HepG2 (cell line): ENCODE measurements around the gene SMPD3. TPM values are rescaled to one million over a fixed set of nuclear protein-coding genes. Genes with fewer than 3 reads are reported as not detected.

Source experiments
- ATAC-seq: fragments of 200-7000 bp; cut with Tn5 transposase; 3 replicates; pipeline ENCODE4 v1.9.1; 2020; ENCODE audit warnings: mild to moderate bottlenecking, moderate library complexity
- BruUV-seq: library from RNA; stranded (reverse); fragments of 400-500 nt; replicated peaks from 2 replicates; lab custom pipeline; 2021; lab: Mats Ljungman, UMichigan
- CTCF ChIA-PET: fragments of 300-600 bp; formaldehyde crosslinking; extraction: SDS; loops from one replicate; lab custom pipeline; 2021; ENCODE audit warnings: low total read pairs, inconsistent platforms, low intra/inter-chr PET ratio; lab: Yijun Ruan, JAX
- POLR2A ChIA-PET: fragments of 350-600 bp; sonication (Branson Sonifier 250); formaldehyde crosslinking; loops from one replicate; lab custom pipeline; 2020; ENCODE audit warnings: antibody characterized with exemption, inconsistent platforms; lab: Yijun Ruan, JAX
- DNase-seq: peaks from one replicate; pipeline ENCODE4 v3.0.0-alpha.2; 2015; ENCODE audit warnings: low spot score
- FAIRE-seq: peaks from 3 replicates; lab custom pipeline; 2011; peaks lifted over from hg19 to GRCh38; lab: Jason Lieb, UNC
- H2AFZ ChIP-seq: one replicate; pipeline ENCODE4 v1.6.1; 2011; ENCODE audit warnings: low read length, inconsistent platforms
- H3K27ac ChIP-seq: fragments of 300-600 bp; 3 replicates; pipeline ENCODE4 v1.8.0; 2011; ENCODE audit warnings: mixed run types, mild to moderate bottlenecking, mixed read lengths, low read length, inconsistent platforms; ENCODE audit not compliant: insufficient read depth; ENCODE audit errors: extremely low read length
- H3K27me3 ChIP-seq, 2 experiments: fragments of 200-600 bp in 1 of 2; 2 replicates in 1 of 2; 3 replicates in 1 of 2; pipeline versions ENCODE4 v1.6.0 to v1.8.0; 2011; ENCODE audit warnings: low read length in 2 of 2, mild to moderate bottlenecking in 2 of 2, moderate library complexity in 2 of 2, inconsistent platforms in 1 of 2; ENCODE audit not compliant: insufficient read depth in 2 of 2, control insufficient read depth in 1 of 2
- H3K36me3 ChIP-seq, 2 experiments: fragments of 200-600 bp in 1 of 2; replicated peaks in 1 of 2; 2 replicates in 1 of 2; 3 replicates in 1 of 2; pipeline versions ENCODE4 v1.5.1 to v1.8.0; 2011; ENCODE audit warnings: low read length in 2 of 2, inconsistent platforms in 1 of 2; ENCODE audit not compliant: insufficient read depth in 2 of 2, control insufficient read depth in 1 of 2
- H3K4me1 ChIP-seq: 2 replicates; pipeline ENCODE4 v1.5.1; 2012; ENCODE audit warnings: low read length, inconsistent platforms; ENCODE audit not compliant: insufficient read depth
- H3K4me2 ChIP-seq: 2 replicates; pipeline ENCODE4 v1.6.0; 2011; ENCODE audit warnings: low read depth, low read length, inconsistent platforms
- H3K4me3 ChIP-seq, 3 experiments: fragments of 200-600 bp in 1 of 3; sonication (generic), shearing (Covaris generic) in 1 of 3; replicated peaks in 1 of 3; 2 replicates each; pipeline ENCODE4 v1.5.1; 2011 to 2016; ENCODE audit warnings: low read length in 3 of 3, inconsistent platforms in 2 of 3, low read depth in 2 of 3, mild to moderate bottlenecking in 2 of 3, control low read depth in 1 of 3, mixed read lengths in 1 of 3; ENCODE audit not compliant: insufficient read depth in 1 of 3
- H3K79me2 ChIP-seq: one replicate; pipeline ENCODE4 v1.6.1; 2011; ENCODE audit warnings: low read length, inconsistent platforms; ENCODE audit not compliant: insufficient read depth
- H3K9ac ChIP-seq: 2 replicates; pipeline ENCODE4 v1.6.0; 2011; ENCODE audit warnings: mild to moderate bottlenecking, low read depth, low read length, inconsistent platforms; ENCODE audit not compliant: insufficient read depth
- H3K9me3 ChIP-seq: 2 replicates; pipeline ENCODE4 v1.5.1; 2012; ENCODE audit warnings: mild to moderate bottlenecking, low read length
- H4K20me1 ChIP-seq: 2 replicates; pipeline ENCODE4 v1.6.0; 2011; ENCODE audit warnings: inconsistent platforms, mild to moderate bottlenecking, low read length, moderate library complexity; ENCODE audit not compliant: insufficient read depth
- AGO1 ChIP-seq: fragments of 200-400 bp; formaldehyde crosslinking; IDR thresholded peaks from 2 replicates; pipeline ENCODE4 v1.6.1; 2017; ENCODE audit warnings: mild to moderate bottlenecking, low read depth, low read length, moderate library complexity; ENCODE audit not compliant: poor library complexity, severe bottlenecking
- AGO2 ChIP-seq: fragments of 200-400 bp; formaldehyde crosslinking; optimal IDR thresholded peaks from 2 replicates; pipeline ENCODE3; 2017; ENCODE audit warnings: mild to moderate bottlenecking, low read depth, low read length, moderate library complexity
- AKAP8 ChIP-seq: sonication (generic); formaldehyde crosslinking; IDR thresholded peaks from 2 replicates; pipeline ENCODE4 v1.5.1; 2020; ENCODE audit warnings: mild to moderate bottlenecking, missing genetic modification reagents
- MLXIP ChIP-seq: sonication (generic); formaldehyde crosslinking; IDR thresholded peaks from 2 replicates; pipeline ENCODE4 v1.9.0; 2021; ENCODE audit warnings: missing genetic modification reagents, borderline replicate concordance
- PPARG ChIP-seq: conservative IDR thresholded peaks from 2 replicates; pipeline ENCODE4 v1.6.1; 2016; ENCODE audit warnings: missing biosample characterization, missing genetic modification reagents
- ZBTB49 ChIP-seq: sonication (generic); formaldehyde crosslinking; IDR thresholded peaks from 2 replicates; pipeline ENCODE4 v1.4.0; 2020; ENCODE audit warnings: missing genetic modification reagents, borderline replicate concordance
- ZNF672 ChIP-seq: sonication (generic); formaldehyde crosslinking; IDR thresholded peaks from 2 replicates; pipeline ENCODE4 v1.8.1; 2022; ENCODE audit warnings: missing genetic modification reagents
- WGBS: methylation state at CpG from one replicate; pipeline ENCODE4 v1.1.6; 2017; ENCODE audit warnings: low lambda C conversion rate; 5-methylcytosine and 5-hydroxymethylcytosine counted together
- in situ Hi-C: cut with HindIII; loops from 2 replicates; pipeline ENCODE4 v1.10.0; 2017; ENCODE audit warnings: low pct_unique_long_range_greater_than_20kb; ENCODE audit not compliant: extremely low pct_ligation_motif_present
- intact Hi-C: fragments of 100-400 bp; cut with micrococcal nuclease; formaldehyde crosslinking; loops from one replicate; pipeline ENCODE4 v1.10.0; 2022; ENCODE audit not compliant: unreplicated experiment
- polyA plus RNA-seq, 8 experiments: library from polyadenylated mRNA; depleted of rRNA in 3 of 8; stranded (reverse) in 7 of 8; unstranded in 1 of 8; fragments of >200 nt; fragmentation: Illumina TruSeq in 4 of 8; extraction: Trizol in 4 of 8; gene quantifications; 2 replicates each; pipeline versions ENCODE4 v1.2.1 to v1.2.3, GENCODE V29; 2011 to 2016; ENCODE audit warnings: low read depth in 4 of 8, missing spikeins in 1 of 8, mixed read lengths in 1 of 8; ENCODE audit not compliant: insufficient read depth in 1 of 8
- total RNA-seq, 5 experiments: library from RNA; depleted of rRNA; stranded (reverse); fragments of >200 nt; fragmentation: Illumina TruSeq; extraction: Trizol; gene quantifications; 2 replicates each; pipeline ENCODE4 v1.2.3, GENCODE V29; 2016; ENCODE audit warnings: low read depth in 1 of 5
- TF ChIP-seq, protein P1 (sequence below): sonication (generic); formaldehyde crosslinking; IDR thresholded peaks from 2 replicates; pipeline ENCODE4 v1.5.1; 2020; ENCODE audit warnings: mild to moderate bottlenecking, missing genetic modification reagents, borderline replicate concordance

SMPD3 gene
- total and polyA plus RNA-seq, 2 of the 13 experiments (the other 11 are each of a cell fraction or from before 2014, with no cell fraction given), result 0.07 to 0.32 TPM

DNA sequence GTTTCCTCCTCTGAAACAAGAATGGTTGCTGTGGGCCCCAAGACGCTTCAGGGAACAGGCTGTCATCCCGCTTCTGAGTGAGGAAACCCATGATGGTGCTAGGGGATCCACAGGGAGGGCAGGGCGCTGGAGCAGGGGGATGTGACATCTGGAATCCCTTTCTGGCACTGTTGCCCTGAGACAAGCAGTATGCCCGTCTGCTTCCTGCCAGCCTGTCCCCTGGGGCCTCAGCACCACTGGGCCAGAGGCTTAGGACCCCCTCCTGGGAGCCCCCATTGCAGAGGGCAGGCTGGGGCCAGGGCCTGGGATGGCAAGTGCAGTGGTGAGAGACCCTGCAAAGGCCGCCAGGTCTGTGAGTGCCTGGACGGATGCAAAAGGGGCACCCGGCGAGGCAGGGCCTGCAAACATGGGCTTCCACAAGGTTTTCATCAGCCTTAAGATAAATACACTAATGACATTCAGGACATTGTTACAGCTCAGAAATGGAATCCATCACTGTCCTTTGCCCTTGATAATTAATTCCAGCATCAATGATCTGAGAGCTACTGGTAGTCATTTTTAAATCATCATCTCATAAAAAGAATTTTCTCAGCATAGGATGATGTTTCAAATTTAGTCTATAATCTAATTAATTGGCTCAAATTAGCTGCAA lies 85.9 kb downstream of the SMPD3 start (continued):
- TF ChIP-seq AGO1, result peak; percentile 17

DNA sequence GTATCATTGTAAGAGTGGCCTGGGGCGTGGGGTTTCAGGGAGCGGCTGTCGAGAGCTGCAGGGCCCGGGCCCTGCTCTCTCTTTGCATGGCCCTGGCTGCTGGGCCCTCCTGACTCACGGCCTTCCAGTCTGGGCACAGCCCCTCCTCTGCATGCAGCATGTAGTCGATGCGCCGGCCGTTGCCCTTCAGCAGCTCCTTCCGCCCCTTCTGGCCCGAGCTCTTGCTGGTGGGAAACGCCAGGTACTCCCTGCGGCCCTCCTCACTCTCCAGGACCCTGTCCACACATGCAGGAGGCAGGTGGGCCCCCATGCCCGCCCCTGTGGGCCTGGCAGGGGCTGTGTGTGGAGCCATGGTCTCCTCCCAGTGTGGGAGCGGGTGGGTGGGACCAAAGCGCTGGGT lies 86.8 kb downstream of the SMPD3 start:
- no peak overlapping the region for H2AFZ ChIP-seq
- peaks cover 6 to 22% of the 10 kb centered on the region in 2 experiments; a peak in 4 of 5 replicates for H3K27me3 ChIP-seq

More for the DNA sequence above, 86.8 kb downstream of the SMPD3 start:
- intact Hi-C loops (no loop called here), in situ Hi-C loops (no loop called here)
- FAIRE-seq (no peak), DNase-seq (no peak), ATAC-seq (peak; percentile 8)
- H3K9me3 ChIP-seq, result no peaks in the 10 kb centered on the region
- peaks cover 12 to 22% of the 10 kb centered on the region in 2 experiments; a peak in 4 of 5 replicates for H3K36me3 ChIP-seq
- no peak overlapping the region for H3K4me3 ChIP-seq
- no peak overlapping the region for H3K4me2 ChIP-seq
- no peak overlapping the region for H3K9ac ChIP-seq
- BruUV-seq, result no TSS peak
- POLR2A ChIA-PET, result no interaction called here
- no peaks in the 10 kb centered on the region for H3K79me2 ChIP-seq
- no peak overlapping the region for H3K27ac ChIP-seq
- H3K4me1 ChIP-seq, result peaks cover 31% of the 10 kb centered on the region
- TF ChIP-seq MLXIP (CRISPR knock-in tag) (no peak), AGO2 (peak; percentile 77), PPARG (CRISPR knock-in tag) (no peak), ZBTB49 (no peak), ZNF672 (CRISPR knock-in tag) (no peak), AKAP8 (CRISPR knock-in tag) (0 out of 2 replicates have a peak, but pooled peaks have one; percentile 16), AGO1 (peak; percentile 47)
- TF ChIP-seq, protein P1, sequence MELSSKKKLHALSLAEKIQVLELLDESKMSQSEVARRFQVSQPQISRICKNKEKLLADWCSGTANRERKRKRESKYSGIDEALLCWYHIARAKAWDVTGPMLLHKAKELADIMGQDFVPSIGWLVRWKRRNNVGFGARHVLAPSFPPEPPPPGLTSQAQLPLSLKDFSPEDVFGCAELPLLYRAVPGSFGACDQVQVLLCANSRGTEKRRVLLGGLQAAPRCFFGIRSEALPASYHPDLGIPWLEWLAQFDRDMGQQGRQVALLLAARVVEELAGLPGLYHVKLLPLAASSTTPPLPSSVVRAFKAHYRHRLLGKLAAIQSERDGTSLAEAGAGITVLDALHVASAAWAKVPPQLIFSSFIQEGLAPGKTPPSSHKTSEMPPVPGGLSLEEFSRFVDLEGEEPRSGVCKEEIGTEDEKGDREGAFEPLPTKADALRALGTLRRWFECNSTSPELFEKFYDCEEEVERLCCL (CRISPR knock-in tag), result no peak
- H4K20me1 ChIP-seq, result no peaks in the 10 kb centered on the region
- 67% methylated on average over 11 of the region's 16 CpGs for WGBS
- CTCF ChIA-PET, result no interaction called here
